ENCODE results near the gene UBALD1.

The UBALD1 gene

DNA sequence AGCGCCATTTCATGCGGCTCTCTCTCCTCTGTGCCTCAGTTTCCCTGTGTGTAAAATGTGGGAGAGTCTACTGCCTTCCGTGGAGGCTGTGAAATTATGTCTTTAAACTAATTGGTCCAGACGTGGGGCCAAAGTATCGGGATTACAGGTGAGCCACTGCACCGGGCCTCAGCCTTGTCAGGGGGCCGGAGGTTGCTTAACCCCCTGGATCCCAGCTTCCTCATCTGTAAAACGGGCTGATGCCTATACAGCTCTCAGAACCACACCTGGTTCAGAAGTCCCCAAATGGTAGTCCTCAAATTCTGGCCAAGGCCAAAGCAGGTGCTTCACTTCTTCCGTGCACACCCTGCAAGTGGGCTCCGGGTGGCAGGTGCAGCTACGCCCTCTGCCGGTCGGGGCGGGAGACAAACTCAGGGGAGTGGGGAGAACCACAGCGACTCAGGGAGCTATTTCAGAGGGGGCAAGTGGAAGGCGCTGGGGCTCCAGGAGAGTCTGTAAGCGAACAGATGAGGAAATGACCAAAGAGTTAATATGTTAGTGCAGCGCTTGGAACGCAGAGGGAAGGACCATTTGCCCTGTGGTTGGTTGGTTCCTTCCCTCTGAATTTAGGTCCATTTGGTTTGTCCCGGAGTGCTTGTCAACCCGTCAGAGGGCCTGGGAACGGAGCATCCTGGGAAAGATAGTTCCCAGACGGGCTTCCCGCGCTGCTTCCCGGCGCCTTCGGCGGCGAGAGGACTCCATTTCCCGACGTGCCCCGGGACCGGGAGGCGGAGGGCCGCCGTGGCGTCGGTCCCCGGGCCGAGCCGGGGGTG, 9.5 kb upstream of the UBALD1 start, which contains the start of gene MGRN1:
Gene MGRN1 (plus strand): TSS at position 812 of the 812 bp plus-strand sequence. CDS start 135 bp downstream, outside the sequence.
- Histone ChIP-seq H3K27ac (ENCODE audit: low read depth, low read length) (peak within 1 kb of the TSS; percentile 64), H3K79me2 (ENCODE audit: insufficient read depth, low read length) (peaks cover 34% of the 10 kb centered on the region), H2AFZ (ENCODE audit: low read depth, low read length, severe bottlenecking) (peak within 1 kb of the TSS; percentile 69), H4K20me1 (ENCODE audit: low read depth, low read length) (no peaks in the 10 kb centered on the region), H3K9ac (ENCODE audit: low read length) (peak within 1 kb of the TSS; percentile 83), H3K9me2 (replicated peaks; ENCODE audit: insufficient read depth, low read length) (no peaks in the 10 kb centered on the region), H3K4me3 (ENCODE audit: insufficient read depth, low read length, poor library complexity, severe bottlenecking) (peak within 1 kb of the TSS; percentile 74), H3K36me3 (ENCODE audit: low read length) (no peaks in the 10 kb centered on the region), H3K9me3 (ENCODE audit: insufficient read depth, low read length) (no peaks in the 10 kb centered on the region), H3F3A (ENCODE audit: insufficient read depth) (no peaks in the 10 kb centered on the region), H3K27me3 (ENCODE audit: low read length) (no peaks in the 10 kb centered on the region), H3K4me2 (ENCODE audit: low read depth, low read length, poor library complexity, severe bottlenecking) (peak within 1 kb of the TSS; percentile 67)
- TF ChIP-seq CTCF (IDR thresholded peaks at IDR 0.05; ENCODE audit: insufficient read depth, low read length, poor library complexity, severe bottlenecking), result peak; percentile 98
- TF ChIP-seq EZH2phosphoT487 (conservative IDR thresholded peaks at IDR 0.05; ENCODE audit: low read length), result no peak

GRCh38 chr16:4623593-4623992, 8.9 kb upstream of the UBALD1 start:
- no peak for TF ChIP-seq CTCF (IDR thresholded peaks at IDR 0.05; ENCODE audit: insufficient read depth, low read length, poor library complexity, severe bottlenecking)
- no peak for TF ChIP-seq EZH2phosphoT487 (conservative IDR thresholded peaks at IDR 0.05; ENCODE audit: low read length)
- Histone ChIP-seq H3K27me3 (ENCODE audit: low read length) (no peaks in the 10 kb centered on the region), H3K27ac (ENCODE audit: low read depth, low read length) (no peak overlapping the region), H3K36me3 (ENCODE audit: low read length) (no peaks in the 10 kb centered on the region), H3K4me2 (ENCODE audit: low read depth, low read length, poor library complexity, severe bottlenecking) (peak overlapping the region; percentile 67), H4K20me1 (ENCODE audit: low read depth, low read length) (no peaks in the 10 kb centered on the region), H3K9me2 (replicated peaks; ENCODE audit: insufficient read depth, low read length) (no peaks in the 10 kb centered on the region), H3K4me3 (ENCODE audit: insufficient read depth, low read length, poor library complexity, severe bottlenecking) (no peak overlapping the region), H3K9ac (ENCODE audit: low read length) (peak overlapping the region; percentile 83; the same call in 1 of the 2 replicates), H3K9me3 (ENCODE audit: insufficient read depth, low read length) (no peaks in the 10 kb centered on the region), H3F3A (ENCODE audit: insufficient read depth) (no peaks in the 10 kb centered on the region), H2AFZ (ENCODE audit: low read depth, low read length, severe bottlenecking) (peak overlapping the region; percentile 67), H3K79me2 (ENCODE audit: insufficient read depth, low read length) (peaks cover 34% of the 10 kb centered on the region)

- 0 out of 2 replicates have a peak, but pooled peaks cover 4% of the 10 kb centered on the region for H3F3A ChIP-seq (ENCODE audit: insufficient read depth)
- H3K27me3 ChIP-seq (ENCODE audit: low read length), result no peaks in the 10 kb centered on the region
- no peaks in the 10 kb centered on the region for H3K9me2 ChIP-seq (replicated peaks; ENCODE audit: insufficient read depth, low read length)
- H3K9ac ChIP-seq (ENCODE audit: low read length), result no peak overlapping the region
- no peak for TF ChIP-seq EZH2phosphoT487 (conservative IDR thresholded peaks at IDR 0.05; ENCODE audit: low read length)
- no peak for TF ChIP-seq CTCF (IDR thresholded peaks at IDR 0.05; ENCODE audit: insufficient read depth, low read length, poor library complexity, severe bottlenecking)
- H3K4me2 ChIP-seq (ENCODE audit: low read depth, low read length, poor library complexity, severe bottlenecking), result no peak overlapping the region
- H4K20me1 ChIP-seq (ENCODE audit: low read depth, low read length), result no peaks in the 10 kb centered on the region
- H3K9me3 ChIP-seq (ENCODE audit: insufficient read depth, low read length), result no peaks in the 10 kb centered on the region
- H3K27ac ChIP-seq (ENCODE audit: low read depth, low read length), result no peak overlapping the region
- no peaks in the 10 kb centered on the region for H3K79me2 ChIP-seq (ENCODE audit: insufficient read depth, low read length)
- H3K4me3 ChIP-seq (ENCODE audit: insufficient read depth, low read length, poor library complexity, severe bottlenecking), result no peak overlapping the region
- no peaks in the 10 kb centered on the region for H3K36me3 ChIP-seq (ENCODE audit: low read length)
- H2AFZ ChIP-seq (ENCODE audit: low read depth, low read length, severe bottlenecking), result no peak overlapping the region
These were observed 4.1 kb upstream of the UBALD1 start for GRCh38 chr16:4618645-4619418.

Measured in SU-DHL-6 (cell line).